ENCODE data around the gene AMDHD1. TPM values are rescaled to one million over a fixed set of nuclear protein-coding genes. Genes with fewer than 3 reads are reported as not detected.

The AMDHD1 gene
- polyA plus RNA-seq, 1 experiment: 0.09 TPM

- Histone ChIP-seq H3K36me3 (ENCODE audit: control insufficient read depth, insufficient read depth, low read length) (no peaks in the 10 kb centered on the region), H3K4me3 (ENCODE audit: low read depth, low read length) (no peak overlapping the region), H3K27me3 (ENCODE audit: control insufficient read depth, insufficient read depth, low read length) (no peaks in the 10 kb centered on the region)
- ChIA-PET POLR2A (no interaction called here), CTCF (interaction anchor here (2.1 kb wide), 1 partner anchor 38 kb away, joined by 8 read pairs; no protein-coding TSS in a partner anchor)
- DNase-seq (ENCODE audit: low read depth): no peak
- no peak for TF ChIP-seq CTCF (IDR thresholded peaks at IDR 0.05; ENCODE audit: insufficient read depth, low read depth, low read length)
Observed at GRCh38 chr12:95955549-95956159, 12.5 kb downstream of the AMDHD1 start.

DNA sequence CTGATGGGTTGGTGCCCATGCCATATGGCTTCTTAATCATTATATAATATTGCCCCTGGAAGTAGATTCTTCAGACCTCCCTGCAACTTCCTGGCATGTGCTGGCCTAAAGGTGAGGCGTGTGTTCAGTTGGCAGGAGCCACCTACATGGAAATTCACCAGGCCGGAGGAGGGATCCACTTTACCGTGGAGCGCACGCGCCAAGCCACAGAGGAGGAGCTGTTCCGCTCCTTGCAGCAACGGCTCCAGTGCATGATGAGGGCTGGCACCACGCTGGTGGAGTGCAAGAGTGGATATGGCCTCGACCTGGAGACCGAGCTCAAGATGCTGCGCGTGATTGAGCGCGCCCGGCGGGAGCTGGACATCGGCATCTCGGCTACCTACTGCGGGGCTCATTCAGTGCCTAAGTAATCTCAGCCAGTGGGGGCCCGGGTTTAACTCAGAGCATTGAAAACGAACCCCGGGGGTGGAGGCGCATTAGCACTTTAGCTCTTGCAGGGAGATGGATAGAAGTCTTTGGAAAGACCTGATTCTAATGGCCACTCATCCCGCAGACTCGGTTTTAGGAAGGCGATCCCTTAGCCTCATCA lies 13.5 kb downstream of the AMDHD1 start:
- no peak for DNase-seq (ENCODE audit: low read depth)
- H3K36me3 ChIP-seq (ENCODE audit: control insufficient read depth, insufficient read depth, low read length): no peaks in the 10 kb centered on the region
- no peaks in the 10 kb centered on the region for H3K27me3 ChIP-seq (ENCODE audit: control insufficient read depth, insufficient read depth, low read length)
- TF ChIP-seq CTCF (IDR thresholded peaks at IDR 0.05; ENCODE audit: insufficient read depth, low read depth, low read length): no peak
- CTCF ChIA-PET: interaction anchor here (1.0 to 2.1 kb wide), 2 partner anchors 39 to 368 kb away, joined by 6 to 8 read pairs; no protein-coding TSS in a partner anchor
- H3K4me3 ChIP-seq (ENCODE audit: low read depth, low read length): no peak overlapping the region
- POLR2A ChIA-PET: no interaction called here

GRCh38 chr12:95959107-95959506 lies 16.0 kb downstream of the AMDHD1 start:
- DNase-seq (ENCODE audit: low read depth): no peak
- POLR2A ChIA-PET: no interaction called here
- no peak overlapping the region for H3K4me3 ChIP-seq (ENCODE audit: low read depth, low read length)
- CTCF ChIA-PET: interaction anchor here (0.9 to 2.8 kb wide), 3 partner anchors 14 to 41 kb away, joined by 3 to 13 read pairs (median 4); partner anchors contain the start of genes AMDHD1 and CCDC38
- H3K36me3 ChIP-seq (ENCODE audit: control insufficient read depth, insufficient read depth, low read length): no peaks in the 10 kb centered on the region
- no peaks in the 10 kb centered on the region for H3K27me3 ChIP-seq (ENCODE audit: control insufficient read depth, insufficient read depth, low read length)
- 0 out of 2 replicates have a peak, but pooled peaks have one; percentile 20 for TF ChIP-seq CTCF (IDR thresholded peaks at IDR 0.05; ENCODE audit: insufficient read depth, low read depth, low read length)

DNA sequence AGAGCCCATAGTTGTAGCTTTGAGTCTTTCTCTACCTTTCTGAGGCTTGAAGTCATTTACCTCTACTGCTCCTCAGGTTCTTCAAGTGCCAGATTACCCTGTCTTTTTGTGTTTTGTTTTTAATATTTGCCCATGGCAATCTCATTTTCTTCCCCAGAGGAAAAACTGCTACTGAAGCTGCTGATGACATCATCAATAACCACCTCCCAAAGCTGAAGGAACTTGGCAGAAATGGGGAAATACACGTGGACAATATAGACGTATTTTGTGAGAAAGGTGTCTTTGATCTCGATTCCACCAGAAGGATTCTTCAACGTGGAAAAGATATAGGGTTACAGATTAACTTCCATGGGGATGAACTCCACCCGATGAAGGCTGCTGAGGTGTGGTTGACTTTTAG lies 17.1 kb downstream of the AMDHD1 start:
- TF ChIP-seq CTCF (IDR thresholded peaks at IDR 0.05; ENCODE audit: insufficient read depth, low read depth, low read length): no peak
- no peak for DNase-seq (ENCODE audit: low read depth)
- no peaks in the 10 kb centered on the region for H3K36me3 ChIP-seq (ENCODE audit: control insufficient read depth, insufficient read depth, low read length)
- no peaks in the 10 kb centered on the region for H3K27me3 ChIP-seq (ENCODE audit: control insufficient read depth, insufficient read depth, low read length)
- no peak overlapping the region for H3K4me3 ChIP-seq (ENCODE audit: low read depth, low read length)
- CTCF ChIA-PET: interaction anchor here (2.8 kb wide), 1 partner anchor 42 kb away, joined by 13 read pairs; no protein-coding TSS in a partner anchor
- POLR2A ChIA-PET: no interaction called here

DNA sequence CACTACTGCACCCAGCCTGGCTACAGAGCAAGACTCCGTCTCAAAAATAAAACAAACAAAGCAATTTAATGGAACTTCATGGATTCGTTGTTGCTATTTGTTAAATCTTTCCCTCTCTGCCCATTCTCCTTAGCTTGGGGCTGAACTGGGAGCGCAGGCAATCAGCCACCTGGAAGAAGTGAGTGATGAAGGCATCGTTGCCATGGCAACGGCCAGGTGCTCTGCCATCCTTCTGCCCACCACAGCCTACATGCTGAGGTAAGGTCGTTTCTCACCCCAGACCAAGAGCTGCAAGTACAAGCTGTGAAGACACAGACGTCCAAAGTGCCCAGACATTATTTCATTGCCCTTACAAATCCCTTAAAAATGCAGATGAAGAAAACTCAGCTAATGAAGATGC lies 19.1 kb downstream of the AMDHD1 start:
- no peaks in the 10 kb centered on the region for H3K36me3 ChIP-seq (ENCODE audit: control insufficient read depth, insufficient read depth, low read length)
- POLR2A ChIA-PET: no interaction called here
- CTCF ChIA-PET: no interaction called here
- no peak overlapping the region for H3K4me3 ChIP-seq (ENCODE audit: low read depth, low read length)
- no peaks in the 10 kb centered on the region for H3K27me3 ChIP-seq (ENCODE audit: control insufficient read depth, insufficient read depth, low read length)
- no peak for DNase-seq (ENCODE audit: low read depth)
- TF ChIP-seq CTCF (IDR thresholded peaks at IDR 0.05; ENCODE audit: insufficient read depth, low read depth, low read length): no peak

All from BJ (cell line).